GM19240 (cell line): Measurements from ENCODE around the gene NBAS.
"Not testable (repeated sequence)": the region's sequence is repeated elsewhere in the genome, so short reads cannot be mapped to it uniquely, and the experiment has no call there.

Experiments used
- DNase-seq: peaks from one replicate; pipeline ENCODE4 v3.0.0; 2011; ENCODE audit warnings: low spot score; ENCODE audit not compliant: insufficient read length

The NBAS gene

GRCh38 chr2:15265889-15266288 lies 295.2 kb downstream of the NBAS start:
- DNase-seq, result no peak

- no peak for DNase-seq
Measured at GRCh38 chr2:15263976-15264685, 297.0 kb downstream of the NBAS start.

GRCh38 chr2:15262792-15263191 lies 298.3 kb downstream of the NBAS start:
- no peak for DNase-seq

- DNase-seq, result no peak
Measured at GRCh38 chr2:15260835-15261234, 300.3 kb downstream of the NBAS start.

- DNase-seq, result no peak
Measured at GRCh38 chr2:15260196-15260595, 300.9 kb downstream of the NBAS start.

GRCh38 chr2:15259356-15259756 lies 301.8 kb downstream of the NBAS start:
- no peak for DNase-seq

- DNase-seq, result not testable (repeated sequence)
Measured at GRCh38 chr2:15258385-15258784, 302.7 kb downstream of the NBAS start.

- DNase-seq, result no peak
Measured at GRCh38 chr2:15253835-15254286, 307.3 kb downstream of the NBAS start.

GRCh38 chr2:15253247-15253646 lies 307.9 kb downstream of the NBAS start:
- no peak for DNase-seq

GRCh38 chr2:15251753-15252152 lies 309.4 kb downstream of the NBAS start:
- no peak for DNase-seq

- DNase-seq, result not testable (repeated sequence)
Measured at GRCh38 chr2:15250946-15251345, 310.2 kb downstream of the NBAS start.

GRCh38 chr2:15246870-15247269 lies 314.3 kb downstream of the NBAS start:
- no peak for DNase-seq

GRCh38 chr2:15243762-15244161 lies 317.4 kb downstream of the NBAS start:
- DNase-seq, result no peak

GRCh38 chr2:15242936-15243461 lies 318.1 kb downstream of the NBAS start:
- no peak for DNase-seq

GRCh38 chr2:15241929-15242328 lies 319.2 kb downstream of the NBAS start:
- no peak for DNase-seq

GRCh38 chr2:15241201-15241600 lies 319.9 kb downstream of the NBAS start:
- DNase-seq, result no peak

- no peak for DNase-seq
Measured at GRCh38 chr2:15238028-15238427, 323.1 kb downstream of the NBAS start.

GRCh38 chr2:15230599-15231192 lies 330.4 kb downstream of the NBAS start:
- no peak for DNase-seq

GRCh38 chr2:15226661-15227060 lies 334.5 kb downstream of the NBAS start:
- DNase-seq, result no peak

- DNase-seq, result no peak
Measured at GRCh38 chr2:15225131-15225530, 336.0 kb downstream of the NBAS start.

GRCh38 chr2:15224641-15225040 lies 336.5 kb downstream of the NBAS start:
- DNase-seq, result no peak

- no peak for DNase-seq
Measured at GRCh38 chr2:15223887-15224286, 337.2 kb downstream of the NBAS start.

GRCh38 chr2:15222856-15223255 lies 338.3 kb downstream of the NBAS start:
- DNase-seq, result no peak
